ENCODE measurements around the gene SARS2.

Gene SARS2

GRCh38 chr19:38917516-38917915 is 13.0 kb downstream of the SARS2 start:
- no peaks in the 10 kb centered on the region for H3K9me3 ChIP-seq (ENCODE audit: low read depth, low read length)
- no peak overlapping the region for H3K9ac ChIP-seq (ENCODE audit: insufficient read length)
- no peak for TF ChIP-seq POLR2AphosphoS5 (IDR thresholded peaks at IDR 0.05; ENCODE audit: borderline replicate concordance, low read depth, low read length)
- no peak for TF ChIP-seq FOXP2 (optimal IDR thresholded peaks at IDR 0.05; ENCODE audit: control extremely low read depth, extremely low read length, insufficient read depth)
- no peak for TF ChIP-seq EZH2 (IDR thresholded peaks at IDR 0.05)
- H3K36me3 ChIP-seq (ENCODE audit: insufficient read depth, low read length), result peaks cover 13% of the 10 kb centered on the region
- H3K4me3 ChIP-seq, result no peak overlapping the region
- no peak for DNase-seq (ENCODE audit: low read depth, low spot score)
- no peak overlapping the region for H3K27ac ChIP-seq

GRCh38 chr19:38915329-38916321 is 14.9 kb downstream of the SARS2 start:
- no peak overlapping the region for H3K4me3 ChIP-seq
- no peaks in the 10 kb centered on the region for H3K36me3 ChIP-seq (ENCODE audit: insufficient read depth, low read length)
- DNase-seq (ENCODE audit: low read depth, low spot score), result no peak
- H3K27ac ChIP-seq, result no peak overlapping the region
- H3K9me3 ChIP-seq (ENCODE audit: low read depth, low read length), result no peaks in the 10 kb centered on the region
- TF ChIP-seq EZH2 (IDR thresholded peaks at IDR 0.05) (no peak), POLR2AphosphoS5 (IDR thresholded peaks at IDR 0.05; ENCODE audit: borderline replicate concordance, low read depth, low read length) (no peak), FOXP2 (optimal IDR thresholded peaks at IDR 0.05; ENCODE audit: control extremely low read depth, extremely low read length, insufficient read depth) (no peak)
- no peak overlapping the region for H3K9ac ChIP-seq (ENCODE audit: insufficient read length)

- Histone ChIP-seq H3K9me3 (ENCODE audit: low read depth, low read length) (no peaks in the 10 kb centered on the region), H3K4me3 (no peak overlapping the region), H3K27ac (no peak overlapping the region), H3K9ac (ENCODE audit: insufficient read length) (no peak overlapping the region), H3K36me3 (ENCODE audit: insufficient read depth, low read length) (no peaks in the 10 kb centered on the region)
- no peak for TF ChIP-seq POLR2AphosphoS5 (IDR thresholded peaks at IDR 0.05; ENCODE audit: borderline replicate concordance, low read depth, low read length)
- no peak for TF ChIP-seq FOXP2 (optimal IDR thresholded peaks at IDR 0.05; ENCODE audit: control extremely low read depth, extremely low read length, insufficient read depth)
- TF ChIP-seq EZH2 (IDR thresholded peaks at IDR 0.05), result no peak
- DNase-seq (ENCODE audit: low read depth, low spot score), result no peak
These were observed 16.6 kb downstream of the SARS2 start for GRCh38 chr19:38913958-38914357.

DNA sequence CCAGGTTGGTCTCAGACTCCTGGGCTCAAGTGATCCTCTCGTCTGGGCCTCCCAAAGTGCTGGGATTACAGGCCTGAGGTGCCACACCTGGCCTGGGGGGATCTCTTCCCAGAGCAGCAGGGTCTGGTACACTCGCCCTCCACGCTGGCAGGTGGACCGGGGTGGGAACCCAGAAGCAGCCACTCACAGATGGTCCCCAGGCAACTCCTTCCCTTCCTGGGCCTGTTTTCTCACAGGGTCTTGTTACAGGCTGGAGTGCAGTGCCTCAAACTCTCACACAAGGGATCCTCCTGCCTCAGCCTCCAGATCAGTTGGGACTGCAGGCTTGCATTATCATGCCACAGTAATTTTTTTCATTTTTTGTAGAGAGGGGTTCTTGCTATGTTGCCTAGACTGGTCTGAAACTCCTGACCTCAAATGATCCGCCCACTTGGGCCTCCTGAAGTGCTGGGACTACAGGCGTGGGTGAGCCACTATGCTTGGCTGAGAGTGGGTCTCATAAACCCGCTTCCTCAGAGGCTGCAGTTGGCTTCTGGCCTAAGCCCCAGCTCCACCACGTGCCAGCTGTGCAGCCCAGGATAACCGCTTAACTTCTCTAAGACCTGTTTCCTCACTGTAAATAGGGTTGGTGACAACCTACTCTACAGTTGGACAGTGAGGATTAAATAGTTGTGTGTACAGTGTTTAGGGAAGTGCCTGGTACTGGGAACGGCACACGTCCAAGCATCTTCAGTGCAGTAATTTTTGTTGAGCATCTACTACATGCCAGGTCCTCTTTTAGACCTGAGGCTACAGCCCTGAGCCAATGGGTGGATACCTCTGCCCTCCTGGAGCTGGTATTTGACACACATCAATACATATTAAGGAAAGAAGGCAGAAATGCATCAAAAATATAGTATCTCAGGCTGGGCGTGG is 17.7 kb downstream of the SARS2 start:
- Histone ChIP-seq H3K27ac (no peak overlapping the region), H3K4me3 (no peak overlapping the region), H3K9me3 (ENCODE audit: low read depth, low read length) (no peaks in the 10 kb centered on the region), H3K9ac (ENCODE audit: insufficient read length) (no peak overlapping the region), H3K36me3 (ENCODE audit: insufficient read depth, low read length) (no peaks in the 10 kb centered on the region; the same call in 1 of the 2 replicates)
- DNase-seq (ENCODE audit: low read depth, low spot score), result no peak
- no peak for TF ChIP-seq FOXP2 (optimal IDR thresholded peaks at IDR 0.05; ENCODE audit: control extremely low read depth, extremely low read length, insufficient read depth)

GRCh38 chr19:38911388-38912001 is 19.1 kb downstream of the SARS2 start:
- Histone ChIP-seq H3K4me3 (no peak overlapping the region), H3K9me3 (ENCODE audit: low read depth, low read length) (no peaks in the 10 kb centered on the region), H3K27ac (no peak overlapping the region), H3K9ac (ENCODE audit: insufficient read length) (no peak overlapping the region), H3K36me3 (ENCODE audit: insufficient read depth, low read length) (peaks cover 11% of the 10 kb centered on the region; the same call in 1 of the 2 replicates)
- TF ChIP-seq POLR2AphosphoS5 (IDR thresholded peaks at IDR 0.05; ENCODE audit: borderline replicate concordance, low read depth, low read length) (no peak), EZH2 (IDR thresholded peaks at IDR 0.05) (no peak)
- DNase-seq (ENCODE audit: low read depth, low spot score), result no peak

- no peak for TF ChIP-seq EZH2 (IDR thresholded peaks at IDR 0.05)
- no peak for TF ChIP-seq POLR2AphosphoS5 (IDR thresholded peaks at IDR 0.05; ENCODE audit: borderline replicate concordance, low read depth, low read length)
- TF ChIP-seq FOXP2 (optimal IDR thresholded peaks at IDR 0.05; ENCODE audit: control extremely low read depth, extremely low read length, insufficient read depth), result no peak
- DNase-seq (ENCODE audit: low read depth, low spot score), result no peak
- Histone ChIP-seq H3K27ac (no peak overlapping the region), H3K36me3 (ENCODE audit: insufficient read depth, low read length) (peaks cover 14% of the 10 kb centered on the region; the same call in 1 of the 2 replicates), H3K9ac (ENCODE audit: insufficient read length) (no peak overlapping the region), H3K9me3 (ENCODE audit: low read depth, low read length) (no peaks in the 10 kb centered on the region), H3K4me3 (no peak overlapping the region)
These were observed 20.1 kb downstream of the SARS2 start for GRCh38 chr19:38910488-38910887.

DNA sequence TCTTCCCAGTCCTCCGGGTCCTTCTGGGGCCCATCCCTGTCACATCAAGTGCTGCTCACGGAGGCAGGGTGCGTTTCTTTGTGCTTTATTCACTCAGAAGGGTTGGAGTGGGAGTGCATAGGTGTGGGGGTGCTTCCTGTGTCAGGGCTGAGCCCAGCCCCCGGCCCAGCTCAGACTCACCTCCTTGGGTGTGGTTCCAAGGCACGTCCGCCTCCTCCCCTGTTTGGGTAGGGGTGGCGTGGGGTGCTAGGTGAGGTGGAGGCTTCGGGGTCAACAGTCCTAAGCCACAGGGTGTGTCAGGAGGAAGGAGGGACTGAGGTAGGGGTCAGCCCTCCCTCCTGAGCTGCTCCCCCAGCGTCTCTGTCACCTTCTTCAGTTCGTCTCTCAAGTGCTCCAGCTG is 21.7 kb downstream of the SARS2 start:
- peaks cover 24% of the 10 kb centered on the region; the same call in 1 of the 2 replicates for H3K36me3 ChIP-seq (ENCODE audit: insufficient read depth, low read length)
- no peak overlapping the region for H3K27ac ChIP-seq
- TF ChIP-seq POLR2AphosphoS5 (IDR thresholded peaks at IDR 0.05; ENCODE audit: borderline replicate concordance, low read depth, low read length) (no peak; the same call in 1 of the 2 replicates), EZH2 (IDR thresholded peaks at IDR 0.05) (no peak), FOXP2 (optimal IDR thresholded peaks at IDR 0.05; ENCODE audit: control extremely low read depth, extremely low read length, insufficient read depth) (no peak)
- no peak for DNase-seq (ENCODE audit: low read depth, low spot score)
- no peak overlapping the region for H3K9ac ChIP-seq (ENCODE audit: insufficient read length)
- H3K4me3 ChIP-seq, result no peak overlapping the region
- H3K9me3 ChIP-seq (ENCODE audit: low read depth, low read length), result no peaks in the 10 kb centered on the region

DNA sequence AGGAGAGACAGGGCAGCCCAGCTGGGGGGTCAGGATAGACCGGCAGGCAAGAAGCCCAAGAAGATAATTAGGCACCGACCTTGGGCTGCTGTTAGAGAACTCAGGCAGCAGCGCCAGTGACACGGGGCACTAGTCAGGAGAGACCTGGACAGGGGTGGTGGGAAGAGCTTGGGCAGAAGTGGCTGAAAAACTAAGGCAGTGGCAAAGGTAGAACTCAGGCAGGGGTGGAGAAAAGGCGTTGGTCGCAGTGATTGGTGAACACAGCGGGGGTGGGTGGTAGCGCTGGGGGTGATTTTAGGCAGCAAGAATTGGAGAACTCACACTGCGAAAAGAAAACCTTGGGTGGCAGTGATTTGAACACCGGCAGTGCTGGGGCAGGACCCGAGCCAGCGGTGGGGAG is 22.9 kb downstream of the SARS2 start:
- no peak for TF ChIP-seq FOXP2 (optimal IDR thresholded peaks at IDR 0.05; ENCODE audit: control extremely low read depth, extremely low read length, insufficient read depth)
- TF ChIP-seq POLR2AphosphoS5 (IDR thresholded peaks at IDR 0.05; ENCODE audit: borderline replicate concordance, low read depth, low read length), result no peak
- no peak for TF ChIP-seq EZH2 (IDR thresholded peaks at IDR 0.05)
- no peak for DNase-seq (ENCODE audit: low read depth, low spot score)
- Histone ChIP-seq H3K9me3 (ENCODE audit: low read depth, low read length) (no peaks in the 10 kb centered on the region), H3K27ac (no peak overlapping the region), H3K9ac (ENCODE audit: insufficient read length) (no peak overlapping the region), H3K36me3 (ENCODE audit: insufficient read depth, low read length) (peaks cover 24% of the 10 kb centered on the region; the same call in 1 of the 2 replicates), H3K4me3 (no peak overlapping the region)
